ENCODE results near the gene PIAS1. TPM values are rescaled to one million over a fixed set of nuclear protein-coding genes. Genes with fewer than 3 reads are reported as not detected.

The PIAS1 gene
- total RNA-seq, 4 donors from 2014 or later, result 26.2 to 68.4 (median 53.1) TPM

- no peak for TF ChIP-seq CTCF (IDR thresholded peaks at IDR 0.05)
- Histone ChIP-seq H3K4me1 (peaks cover 0 to 12% (median 4%) of the 10 kb centered on the region in 4 donors), H3K27ac (replicated peaks in 1 of 4) (no peak overlapping the region), H3K4me3 (no peak overlapping the region), H3K36me3 (peaks cover 9 to 31% (median 14%) of the 10 kb centered on the region in 4 donors), H3K27me3 (no peaks in the 10 kb centered on the region), H3K9me3 (no peaks in the 10 kb centered on the region)
- no peak for DNase-seq (ENCODE audit: extremely low spot score)
- intact Hi-C loops (cut with DNase I), result no loop called here
These were observed 91.6 kb downstream of the PIAS1 start for GRCh38 chr15:68145706-68146105.

GRCh38 chr15:68148039-68148438 is 93.9 kb downstream of the PIAS1 start:
- intact Hi-C loops (cut with DNase I), result no loop called here
- Histone ChIP-seq H3K9me3 (no peaks in the 10 kb centered on the region), H3K36me3 (peaks cover 9 to 23% (median 14%) of the 10 kb centered on the region in 4 donors), H3K27ac (replicated peaks in 1 of 4) (no peak overlapping the region), H3K4me3 (no peak overlapping the region), H3K27me3 (no peaks in the 10 kb centered on the region), H3K4me1 (peaks cover 0 to 18% (median 12%) of the 10 kb centered on the region in 4 donors)
- TF ChIP-seq POLR2AphosphoS5 (IDR thresholded peaks at IDR 0.05), result no peak
- no peak for TF ChIP-seq EP300 (IDR thresholded peaks at IDR 0.05)
- no peak for TF ChIP-seq POLR2A (IDR thresholded peaks at IDR 0.05; ENCODE audit: low read depth)
- TF ChIP-seq CTCF (IDR thresholded peaks at IDR 0.05), result no peak
- WGBS, result 94% methylated on average over 1 of the region's 1 CpG
- no peak for DNase-seq (ENCODE audit: extremely low spot score)

- no peak for TF ChIP-seq POLR2AphosphoS5 (IDR thresholded peaks at IDR 0.05)
- no peak for TF ChIP-seq CTCF (IDR thresholded peaks at IDR 0.05)
- no peak for TF ChIP-seq EP300 (IDR thresholded peaks at IDR 0.05)
- TF ChIP-seq POLR2A (IDR thresholded peaks at IDR 0.05; ENCODE audit: low read depth), result no peak
- DNase-seq (ENCODE audit: extremely low spot score), result no peak
- intact Hi-C loops (cut with DNase I), result no loop called here
- H3K4me3 ChIP-seq, result no peak overlapping the region
- no peaks in the 10 kb centered on the region for H3K27me3 ChIP-seq
- 100% methylated on average over 1 of the region's 1 CpG for WGBS
- peaks cover 9 to 29% (median 18%) of the 10 kb centered on the region in 4 donors for H3K36me3 ChIP-seq
- peak overlapping the region in 1 of 4 donors; percentile 5 for H3K27ac ChIP-seq (replicated peaks in 1 of 4)
- H3K4me1 ChIP-seq, result peaks cover 0 to 18% (median 12%) of the 10 kb centered on the region in 4 donors
- H3K9me3 ChIP-seq, result no peaks in the 10 kb centered on the region
These were observed 94.9 kb downstream of the PIAS1 start for GRCh38 chr15:68149059-68149458.

DNA sequence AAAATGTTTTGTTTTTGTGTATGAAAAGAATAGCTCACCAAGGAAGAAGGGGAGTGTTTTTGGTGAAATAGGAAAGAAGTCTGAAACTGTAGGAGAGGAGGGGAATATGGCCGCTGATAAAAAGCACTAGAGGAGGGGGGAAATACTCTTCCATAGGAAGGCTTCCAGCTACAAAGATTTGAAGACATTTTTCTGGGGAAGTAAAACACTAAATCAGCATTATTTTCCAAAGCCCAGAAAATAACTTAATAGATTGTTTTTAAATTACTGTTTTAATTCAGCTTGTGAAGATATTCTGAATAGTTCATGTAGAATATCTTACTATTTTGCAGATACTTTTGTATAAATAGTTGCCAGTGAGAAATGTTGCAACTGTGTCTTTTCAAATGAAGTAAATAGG is 96.1 kb downstream of the PIAS1 start:
- Histone ChIP-seq H3K4me1 (peaks cover 5 to 26% (median 20%) of the 10 kb centered on the region in 4 donors), H3K27ac (replicated peaks in 1 of 4) (no peak overlapping the region), H3K36me3 (peaks cover 9 to 32% (median 20%) of the 10 kb centered on the region in 4 donors), H3K4me3 (no peak overlapping the region), H3K9me3 (no peaks in the 10 kb centered on the region), H3K27me3 (no peaks in the 10 kb centered on the region)
- TF ChIP-seq POLR2A (IDR thresholded peaks at IDR 0.05; ENCODE audit: low read depth), result no peak
- no peak for TF ChIP-seq CTCF (IDR thresholded peaks at IDR 0.05)
- TF ChIP-seq EP300 (IDR thresholded peaks at IDR 0.05), result no peak
- TF ChIP-seq POLR2AphosphoS5 (IDR thresholded peaks at IDR 0.05), result no peak
- intact Hi-C loops (cut with DNase I), result loop anchor here (5.0 to 10.0 kb wide), 2 partner anchors 65 to 288 kb away; no protein-coding TSS in a partner anchor
- DNase-seq (ENCODE audit: extremely low spot score), result no peak
- WGBS, result 84% methylated on average over 1 of the region's 1 CpG

GRCh38 chr15:68151277-68151676 is 97.2 kb downstream of the PIAS1 start:
- Histone ChIP-seq H3K27ac (replicated peaks in 1 of 4) (no peak overlapping the region), H3K9me3 (no peaks in the 10 kb centered on the region), H3K36me3 (peaks cover 8 to 38% (median 21%) of the 10 kb centered on the region in 4 donors), H3K4me1 (peaks cover 5 to 37% (median 31%) of the 10 kb centered on the region in 4 donors), H3K4me3 (no peak overlapping the region), H3K27me3 (no peaks in the 10 kb centered on the region)
- 90% methylated on average over 1 of the region's 1 CpG for WGBS
- TF ChIP-seq EP300 (IDR thresholded peaks at IDR 0.05) (no peak), CTCF (IDR thresholded peaks at IDR 0.05) (no peak), POLR2A (IDR thresholded peaks at IDR 0.05; ENCODE audit: low read depth) (no peak), POLR2AphosphoS5 (IDR thresholded peaks at IDR 0.05) (no peak)
- DNase-seq (ENCODE audit: extremely low spot score), result no peak
- intact Hi-C loops (cut with DNase I), result loop anchor here (5.0 to 10.0 kb wide), 2 partner anchors 64 to 289 kb away; no protein-coding TSS in a partner anchor
